Measurements from ENCODE around the gene LRRTM2.
A peak's percentile ranks its signal among the peaks of the same experiment; 100 is the strongest.
"Not testable (repeated sequence)": the region's sequence is repeated elsewhere in the genome, so short reads cannot be mapped to it uniquely, and the experiment has no call there.

LRRTM2 gene

DNA sequence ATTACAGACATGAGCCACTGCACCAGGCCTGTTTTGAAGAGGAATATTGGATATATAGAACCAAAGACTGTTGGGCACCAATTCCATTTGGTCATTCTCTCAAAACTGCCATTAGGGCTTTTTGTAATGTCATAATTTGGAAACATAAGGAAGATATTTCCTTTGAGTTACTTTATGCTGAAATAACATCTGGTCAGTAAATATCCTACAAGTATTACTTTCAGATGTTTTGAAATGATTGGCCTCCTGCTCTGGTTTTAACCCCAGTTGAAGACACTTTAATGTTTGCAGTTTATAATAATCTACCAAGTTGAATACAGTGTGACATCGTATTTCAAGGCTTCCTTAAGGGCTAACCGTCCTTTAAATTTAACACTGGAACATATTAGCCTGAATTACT, 33.6 kb downstream of the LRRTM2 start:
- no peak for DNase-seq (ENCODE audit: low read depth, low spot score)

DNA sequence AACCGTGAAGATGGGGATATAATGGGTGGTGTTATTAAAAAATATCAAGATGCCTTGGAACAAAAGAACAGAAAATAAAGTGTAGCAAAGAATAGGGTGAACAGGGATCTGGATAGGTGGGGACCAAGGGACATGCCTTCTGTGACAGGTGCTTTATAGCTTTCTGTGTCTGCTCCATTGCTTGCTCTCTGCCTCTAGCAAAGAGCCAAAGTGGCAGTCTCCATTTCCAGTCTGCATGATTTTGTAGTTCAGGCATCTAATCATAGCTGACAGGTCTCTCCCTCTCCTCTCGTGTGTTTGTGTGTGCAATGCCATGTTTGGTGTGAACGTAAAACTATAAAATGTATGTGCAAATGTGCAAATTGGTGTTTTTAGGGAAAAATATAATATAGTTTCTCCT, 35.0 kb downstream of the LRRTM2 start:
- no peak for DNase-seq (ENCODE audit: low read depth, low spot score)

DNA sequence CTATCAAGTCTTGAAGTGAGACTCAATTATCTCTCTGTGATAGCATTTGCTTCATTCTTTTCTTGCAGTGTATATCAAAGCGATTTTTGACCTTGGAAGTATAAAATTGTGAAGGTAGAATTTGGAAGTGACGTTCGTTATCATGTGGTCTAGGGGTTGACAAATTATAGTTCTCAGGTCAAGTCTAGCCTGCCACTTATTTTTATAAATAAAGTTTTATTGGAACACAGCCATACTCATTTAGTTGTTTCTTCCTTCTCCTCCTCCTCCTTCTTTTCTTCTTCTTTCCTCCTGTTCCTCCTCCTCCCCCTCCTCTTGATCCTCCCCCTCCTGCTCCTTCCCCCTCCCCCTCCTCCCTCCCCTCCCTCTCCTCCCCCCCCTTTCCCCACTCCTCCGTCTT, 38.0 kb downstream of the LRRTM2 start:
- no peak for DNase-seq (ENCODE audit: low read depth, low spot score)

DNA sequence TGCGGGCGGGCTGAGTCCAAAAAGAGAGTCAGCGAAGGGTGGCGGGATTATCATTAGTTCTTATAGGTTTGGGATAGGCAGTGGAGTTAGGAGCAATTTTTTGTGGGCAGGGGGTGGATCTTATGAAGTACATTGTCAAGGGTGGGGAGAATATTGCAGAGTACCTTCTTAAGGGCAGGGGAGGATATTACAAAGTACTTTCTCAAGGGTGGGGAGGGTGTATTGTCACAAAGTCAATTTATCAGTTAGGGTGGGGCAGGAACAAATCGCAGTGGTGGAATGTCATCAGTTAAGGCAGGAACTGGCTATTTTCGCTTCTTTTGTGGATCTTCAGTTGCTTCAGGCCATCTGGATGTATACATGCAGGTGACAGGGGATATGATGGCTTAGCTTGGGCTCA, 40.3 kb downstream of the LRRTM2 start:
- DNase-seq (ENCODE audit: low read depth, low spot score): not testable (repeated sequence)

DNA sequence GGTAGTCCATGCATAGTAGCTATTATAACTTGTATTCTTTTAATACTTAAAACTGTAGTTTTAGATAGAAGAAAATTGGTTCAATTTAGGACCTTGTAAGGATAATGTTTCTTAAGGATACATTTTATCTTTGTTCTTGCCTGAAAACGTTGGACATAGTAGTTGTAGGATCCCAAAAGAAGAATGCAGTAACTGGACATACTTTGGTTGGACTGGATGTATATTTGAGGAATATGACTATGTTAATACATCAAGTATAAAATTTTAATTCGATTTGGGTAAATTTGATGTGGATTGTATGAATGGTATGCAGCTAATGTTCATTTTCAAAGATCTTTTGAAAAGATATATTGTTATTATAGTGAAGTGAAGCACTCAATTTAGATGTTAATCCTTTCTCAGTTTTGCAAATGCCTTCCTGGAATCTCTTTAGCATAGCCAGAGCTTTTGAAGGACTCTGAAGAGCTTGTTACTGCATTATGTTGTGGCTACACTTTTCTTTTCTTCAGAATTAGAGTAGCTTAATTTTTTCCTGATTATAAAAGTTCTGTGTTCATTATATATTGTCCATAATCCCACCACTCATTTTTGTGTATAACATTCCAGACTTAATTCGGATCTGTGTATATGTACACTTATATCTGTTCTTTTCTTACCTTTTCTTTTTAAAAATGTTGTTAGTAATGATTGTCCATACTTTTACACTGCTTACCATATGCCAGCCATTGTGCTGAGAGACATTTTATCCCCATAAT, 41.2 kb downstream of the LRRTM2 start:
- DNase-seq (ENCODE audit: low read depth, low spot score): no peak

DNA sequence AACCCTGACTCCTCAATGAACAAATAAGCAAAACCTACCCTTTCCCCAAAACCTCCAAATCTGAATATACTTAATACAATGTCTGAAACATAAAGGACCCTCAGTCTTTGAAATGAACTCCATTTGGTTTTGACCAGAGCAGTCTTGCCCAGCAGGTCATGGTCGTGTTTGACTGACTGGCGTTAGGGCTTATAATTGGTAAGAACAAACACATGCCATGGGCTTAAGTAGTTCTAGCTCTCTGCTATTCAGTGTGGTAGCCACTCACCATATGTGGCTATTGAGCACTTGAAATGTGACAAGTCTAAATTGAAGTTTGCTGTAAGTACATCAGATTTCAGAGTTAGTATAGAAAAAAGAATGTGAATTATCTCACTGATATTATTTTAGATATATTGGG, 42.1 kb downstream of the LRRTM2 start:
- DNase-seq (ENCODE audit: low read depth, low spot score): no peak

DNA sequence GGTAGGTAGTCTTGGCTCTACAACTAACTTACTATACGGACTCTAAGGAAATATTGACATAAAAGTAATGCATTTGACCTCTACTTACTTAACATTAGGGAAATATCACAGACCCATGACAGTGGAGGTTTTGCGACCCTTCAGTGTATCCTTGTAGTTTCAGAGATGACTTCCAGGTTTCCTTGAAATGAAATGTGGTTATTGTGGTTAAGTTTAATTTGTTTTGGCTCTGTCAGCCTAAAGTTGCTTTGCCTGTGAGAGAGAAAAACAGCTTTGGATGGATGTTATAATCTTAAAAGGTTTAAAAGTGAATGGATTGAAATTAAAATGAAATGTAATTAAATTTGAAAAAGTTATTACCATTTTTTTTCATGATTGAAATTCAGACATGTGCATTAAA, 42.9 kb downstream of the LRRTM2 start:
- peak; percentile 39 for DNase-seq (ENCODE audit: low read depth, low spot score)

DNA sequence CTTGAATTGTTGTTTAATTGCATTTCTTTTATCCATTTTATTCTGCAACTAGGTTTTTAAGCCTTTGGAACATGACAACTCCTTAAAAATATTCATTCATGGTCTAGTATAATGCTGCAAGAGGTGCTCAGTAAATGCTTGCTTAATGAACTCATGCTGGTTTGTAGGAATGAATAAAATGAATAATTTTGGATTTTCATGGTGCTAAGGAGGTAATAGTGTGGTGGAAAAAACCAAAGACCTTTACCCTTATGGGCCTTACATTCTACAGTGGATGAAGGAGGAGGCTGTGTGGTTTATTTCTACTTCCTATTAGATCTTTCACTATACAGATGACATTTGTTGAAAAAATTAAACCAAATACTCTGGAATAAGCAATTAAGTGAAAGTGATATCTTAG, 43.4 kb downstream of the LRRTM2 start:
- no peak for DNase-seq (ENCODE audit: low read depth, low spot score)

DNA sequence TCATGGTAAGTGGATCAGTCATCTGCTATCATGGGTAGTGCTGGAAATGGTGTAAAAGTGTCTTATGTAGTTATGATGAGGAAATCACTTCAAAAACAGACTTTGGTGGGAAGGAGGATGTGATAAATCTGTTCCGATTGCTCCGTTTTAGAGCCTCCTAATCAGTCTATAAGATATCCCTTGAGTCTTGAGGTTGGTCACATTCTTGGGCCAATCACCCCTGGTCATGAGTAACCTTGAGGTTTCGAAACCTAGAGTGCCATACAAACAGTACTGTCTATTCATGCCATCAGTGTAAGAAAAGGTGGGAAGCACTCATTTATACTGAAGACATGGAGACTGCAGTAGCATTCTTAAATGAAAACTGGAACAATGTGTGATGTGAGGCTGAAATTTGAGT, 45.8 kb downstream of the LRRTM2 start:
- no peak for DNase-seq (ENCODE audit: low read depth, low spot score)

DNA sequence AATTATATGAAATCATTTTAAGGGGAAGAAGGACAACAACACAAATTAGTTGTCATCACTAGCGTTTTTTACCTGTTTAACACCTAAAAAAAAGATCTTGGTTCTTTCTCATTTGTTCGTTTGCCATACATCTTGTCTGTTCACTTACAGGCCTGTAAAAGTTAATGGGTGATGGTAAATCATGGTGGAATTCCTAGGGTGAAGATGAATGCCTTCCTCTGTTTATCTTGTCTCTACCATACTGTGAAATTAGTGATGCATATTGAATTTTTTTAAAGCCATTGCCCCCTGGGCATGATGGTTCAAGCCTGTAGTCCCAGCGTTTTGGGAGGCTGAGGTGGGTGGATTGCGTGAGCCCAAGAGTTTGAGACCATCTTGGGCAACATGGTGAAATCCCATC, 46.6 kb downstream of the LRRTM2 start:
- no peak for DNase-seq (ENCODE audit: low read depth, low spot score)

DNA sequence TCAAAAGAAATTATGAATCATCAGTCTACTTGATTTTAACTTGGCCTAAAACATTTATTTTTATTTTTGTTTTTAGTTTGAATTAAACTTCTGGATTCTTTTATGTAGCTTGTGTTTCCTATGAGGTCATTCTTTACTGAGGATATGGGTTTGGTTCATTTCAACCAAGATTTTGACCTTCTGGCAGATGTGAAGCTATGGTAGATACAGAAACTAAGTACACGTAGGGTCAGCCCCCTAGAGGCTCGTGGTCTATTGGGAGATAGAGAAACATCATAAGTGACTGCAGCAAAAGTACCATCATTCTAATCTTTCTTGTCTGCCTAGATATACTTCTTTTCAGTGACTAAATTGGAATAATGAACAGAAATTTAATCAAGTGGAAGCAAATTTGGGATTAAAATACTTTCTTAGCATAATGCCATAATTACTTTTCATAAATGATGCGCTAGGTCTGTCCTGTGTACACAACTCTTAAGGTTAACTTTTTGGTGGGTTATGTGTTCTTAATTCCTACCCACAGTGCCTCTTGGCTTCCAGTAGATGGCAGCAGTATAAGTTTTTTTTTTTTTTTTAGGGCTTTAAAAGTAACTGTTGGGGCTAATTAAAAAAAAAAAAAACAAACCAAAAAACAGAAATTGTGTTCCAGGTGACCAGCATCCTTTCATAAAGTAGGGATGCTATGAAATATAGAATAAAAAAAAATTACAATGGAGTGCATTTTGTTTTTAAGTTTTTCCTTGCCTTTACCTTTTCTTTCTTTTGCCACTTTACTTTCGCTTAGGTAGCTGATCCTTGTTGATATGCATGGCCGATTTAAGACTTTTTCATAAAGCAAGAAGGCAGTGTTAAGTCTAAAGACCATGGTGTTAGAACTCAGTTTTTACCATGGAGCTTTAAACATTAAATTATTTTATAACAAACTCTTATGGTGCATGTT, 49.9 kb downstream of the LRRTM2 start:
- no peak for DNase-seq (ENCODE audit: low read depth, low spot score)

DNA sequence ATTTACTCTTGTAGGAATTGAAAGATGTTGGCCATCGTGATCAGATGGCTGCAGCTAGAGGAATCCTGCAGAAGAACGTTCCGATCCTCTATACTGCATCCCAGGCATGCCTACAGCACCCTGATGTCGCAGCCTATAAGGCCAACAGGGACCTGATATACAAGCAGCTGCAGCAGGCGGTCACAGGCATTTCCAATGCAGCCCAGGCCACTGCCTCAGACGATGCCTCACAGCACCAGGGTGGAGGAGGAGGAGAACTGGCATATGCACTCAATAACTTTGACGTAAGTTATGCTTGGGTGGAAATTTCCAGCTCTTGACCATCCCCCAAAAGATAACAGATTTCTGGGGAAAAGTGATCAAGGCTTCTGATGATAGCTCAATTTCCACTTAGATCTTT, 50.6 kb downstream of the LRRTM2 start:
- DNase-seq (ENCODE audit: low read depth, low spot score): no peak

DNA sequence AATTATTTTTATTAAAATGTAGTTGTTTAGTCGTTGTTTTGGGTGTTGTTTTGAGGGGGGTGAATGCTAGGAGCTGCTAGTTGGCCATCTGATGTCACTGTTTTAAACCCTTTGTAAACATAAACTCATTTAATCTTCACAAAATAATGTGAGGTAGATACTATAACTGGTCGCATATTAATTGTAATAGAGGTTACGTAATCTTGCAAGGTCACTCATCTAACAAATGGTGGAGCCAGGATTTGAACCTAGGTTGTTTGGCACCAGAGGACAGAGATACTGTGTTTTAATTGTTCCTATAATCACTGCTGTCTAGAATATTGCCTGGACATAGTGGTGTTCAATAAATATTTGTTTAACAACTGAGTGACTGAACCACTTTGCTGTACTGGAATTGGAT, 54.4 kb downstream of the LRRTM2 start:
- DNase-seq (ENCODE audit: low read depth, low spot score): no peak

DNA sequence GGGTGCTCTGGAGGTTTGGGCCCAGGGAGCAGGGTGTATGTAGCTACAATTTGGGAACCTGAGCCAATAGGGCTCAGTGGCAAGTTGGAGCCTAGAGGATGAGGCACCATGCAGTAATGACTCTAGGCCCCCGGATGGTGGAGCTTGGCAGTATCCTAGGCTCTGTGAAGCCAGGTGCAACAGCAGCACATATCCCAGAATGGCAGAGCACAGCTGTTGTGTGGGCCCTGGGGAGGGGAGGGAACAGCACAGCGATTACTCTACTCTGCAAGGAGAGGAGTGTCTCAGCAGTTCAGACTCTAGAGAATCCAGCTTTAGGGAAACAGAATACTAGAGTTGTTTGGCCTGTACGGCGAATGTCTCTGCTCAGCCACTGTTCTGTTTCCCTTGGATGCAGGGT, 56.1 kb downstream of the LRRTM2 start:
- DNase-seq (ENCODE audit: low read depth, low spot score): no peak
